MV-4-11 (cell line): ENCODE data around the gene OGFRL1.
"Not testable (repeated sequence)": the region's sequence is repeated elsewhere in the genome, so short reads cannot be mapped to it uniquely, and the experiment has no call there.

Experiments used
- DNase-seq: peaks from one replicate; lab custom pipeline; 2025; lab: John Stamatoyannopoulos, UW

OGFRL1 gene

DNA sequence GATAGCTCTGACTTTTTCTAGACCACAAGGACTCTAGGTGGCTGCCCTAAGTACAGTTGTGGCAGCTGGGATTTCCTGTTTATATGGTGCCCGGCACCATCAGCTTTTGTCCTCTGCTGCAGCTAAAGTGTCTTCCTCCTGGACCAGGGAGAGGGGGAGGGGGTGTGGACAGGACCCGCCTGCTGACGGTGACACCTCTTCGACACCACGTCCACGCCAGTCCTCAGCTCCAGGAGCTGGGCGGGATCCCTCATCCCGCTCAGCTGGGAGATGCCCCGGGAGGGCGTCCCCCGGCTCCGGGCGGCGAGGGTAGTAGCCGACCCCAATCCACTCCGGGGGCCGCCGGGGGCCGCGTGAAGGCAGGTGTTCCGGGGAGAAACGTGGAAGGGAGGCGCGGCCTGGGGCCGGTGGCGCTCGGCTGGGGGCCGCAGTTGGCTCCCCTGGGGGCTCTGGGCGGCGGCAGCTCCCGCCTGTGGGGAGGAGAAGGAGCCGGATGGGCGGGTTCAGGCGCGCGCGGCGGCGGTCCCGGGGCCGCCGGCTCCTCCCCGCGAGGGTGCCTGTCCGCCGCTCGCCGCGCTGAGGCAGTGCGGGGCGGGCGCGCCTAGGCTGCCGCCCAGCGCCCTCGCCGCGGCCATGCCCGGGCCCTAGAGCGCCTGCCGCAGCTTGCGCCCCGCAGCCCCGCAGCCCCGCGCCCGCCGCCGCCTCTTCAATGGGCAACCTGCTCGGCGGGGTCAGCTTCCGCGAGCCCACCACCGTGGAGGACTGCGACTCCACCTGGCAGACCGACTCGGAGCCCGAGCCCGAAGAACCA is at the start of gene OGFRL1:
Gene OGFRL1, plus strand, starts transcription at position 584 of the 811 bp plus-strand sequence. Its CDS starts 126 bp downstream, at position 710.
- peak; percentile 56 for DNase-seq

DNA sequence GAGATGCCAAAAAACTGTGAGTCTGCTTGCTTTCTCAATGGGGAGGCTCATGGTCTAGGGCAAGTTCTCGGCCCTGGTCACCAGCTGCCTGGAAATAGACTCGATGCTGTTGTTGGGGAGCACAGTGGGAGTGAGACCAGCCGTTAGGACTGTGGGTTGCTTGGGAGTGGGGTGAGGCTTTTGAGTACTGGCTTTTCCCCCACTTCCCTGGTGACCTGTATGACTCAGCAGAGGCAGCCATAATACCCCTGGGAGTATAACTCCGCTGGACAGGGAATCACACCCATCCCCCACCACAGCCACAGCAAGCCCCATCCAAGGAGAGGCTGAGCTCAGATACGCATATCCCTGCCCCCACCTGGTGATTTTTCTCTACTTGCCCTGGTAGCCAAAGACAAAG is 48.9 kb upstream of the OGFRL1 start:
- DNase-seq: no peak

DNA sequence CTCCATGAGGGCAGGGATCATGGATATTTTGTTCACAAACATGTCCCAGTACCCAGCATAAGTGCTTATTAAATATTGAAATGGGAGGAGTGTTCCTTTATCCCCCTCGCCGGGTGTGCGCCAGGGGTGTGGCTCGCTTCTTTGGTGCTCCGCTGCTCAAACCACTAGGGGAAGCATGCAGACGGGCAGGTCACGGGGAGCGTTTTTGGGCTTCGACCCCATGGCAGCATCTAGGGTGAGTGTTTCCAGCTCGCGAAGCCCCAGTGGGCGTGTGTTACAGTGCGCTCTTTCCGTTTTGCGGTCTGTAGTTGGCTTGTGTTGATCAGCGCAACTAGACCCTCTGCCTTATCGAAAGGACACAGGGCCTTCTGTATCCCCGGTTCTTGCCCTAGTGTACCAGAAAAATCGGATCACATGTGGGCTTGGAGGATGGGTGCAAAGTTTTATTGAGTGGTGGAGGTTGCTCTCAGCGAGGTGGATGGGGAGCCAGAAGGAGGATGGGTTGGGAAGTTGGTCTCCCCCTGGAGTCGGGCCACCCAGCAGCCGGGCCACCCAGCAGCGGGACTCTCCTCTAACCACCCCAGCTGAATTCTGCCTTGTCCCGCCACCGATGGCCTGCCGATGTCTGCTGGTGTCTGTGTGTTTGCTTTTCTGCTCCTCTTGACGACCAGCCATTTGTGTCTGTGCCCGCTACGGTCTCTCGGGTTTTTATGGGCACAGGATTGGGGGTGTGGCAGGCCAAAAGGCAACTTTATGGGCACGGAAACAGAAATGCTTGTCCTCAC is 43.2 kb upstream of the OGFRL1 start:
- no peak for DNase-seq

DNA sequence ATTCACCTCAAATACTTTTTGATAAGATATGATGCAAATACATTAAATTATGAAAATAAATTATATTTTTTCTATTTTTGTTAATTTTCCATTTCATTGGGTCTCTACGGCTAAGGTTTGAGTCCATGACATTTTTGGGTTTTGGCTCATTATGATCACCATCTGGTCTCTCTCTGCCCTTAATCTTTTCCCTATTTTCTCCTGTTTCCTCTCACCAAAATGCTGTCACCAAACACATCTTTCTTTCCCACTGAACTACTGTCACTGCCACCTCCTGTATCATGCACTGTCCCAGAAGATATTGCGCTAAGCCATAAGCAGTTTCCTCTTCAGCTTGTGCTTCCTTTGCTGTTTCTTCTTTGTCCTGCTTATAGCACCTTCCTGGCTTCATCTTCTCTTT is 42.0 kb upstream of the OGFRL1 start:
- no peak for DNase-seq

- DNase-seq: peak; percentile 98
Observed at GRCh38 chr6:71248306-71248765, 40.3 kb upstream of the OGFRL1 start.

- DNase-seq: no peak
Observed at GRCh38 chr6:71248878-71249544, 39.6 kb upstream of the OGFRL1 start.

- peak; percentile 90 for DNase-seq
Observed at GRCh38 chr6:71250099-71250602, 38.5 kb upstream of the OGFRL1 start.

DNA sequence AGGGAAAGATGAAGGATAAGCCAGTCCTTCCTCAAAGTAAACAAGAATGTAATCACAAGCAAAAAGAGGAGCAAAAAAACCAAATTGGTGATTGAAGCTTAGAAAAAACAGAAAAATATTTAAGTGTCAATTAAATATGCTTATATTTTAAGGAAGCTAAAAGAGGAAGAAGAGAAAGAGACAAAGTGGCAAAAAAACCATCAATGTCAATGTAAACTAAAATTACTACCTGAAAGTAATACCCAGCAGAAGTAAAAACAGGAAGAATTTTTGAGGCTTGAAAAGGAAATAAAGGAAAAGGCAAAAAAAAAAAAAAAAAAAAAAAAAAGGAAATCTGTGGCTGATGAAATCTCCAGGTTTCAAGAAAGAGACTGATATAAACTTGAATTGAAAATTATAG is 36.2 kb upstream of the OGFRL1 start:
- DNase-seq: peak; percentile 91

DNA sequence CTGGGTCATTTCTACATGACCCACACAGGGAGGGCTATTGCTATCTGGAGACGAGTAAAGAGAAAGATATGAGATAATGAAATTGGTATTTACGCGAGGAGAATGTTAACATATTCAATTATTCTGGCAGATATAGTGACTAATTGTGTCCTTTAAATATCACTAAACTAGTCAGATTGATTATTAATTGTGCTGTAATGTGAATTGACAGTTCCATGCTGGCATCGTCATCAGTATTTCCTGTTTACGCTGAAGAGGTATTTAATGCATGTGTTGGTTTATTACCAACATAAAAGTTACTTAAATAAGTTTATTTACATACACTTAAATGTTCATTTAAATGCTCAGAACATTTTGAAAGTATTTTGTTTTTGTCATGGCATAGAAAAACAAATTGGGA is 35.7 kb upstream of the OGFRL1 start:
- DNase-seq: no peak

- no peak for DNase-seq
Observed at GRCh38 chr6:71254323-71254722, 34.3 kb upstream of the OGFRL1 start.

DNA sequence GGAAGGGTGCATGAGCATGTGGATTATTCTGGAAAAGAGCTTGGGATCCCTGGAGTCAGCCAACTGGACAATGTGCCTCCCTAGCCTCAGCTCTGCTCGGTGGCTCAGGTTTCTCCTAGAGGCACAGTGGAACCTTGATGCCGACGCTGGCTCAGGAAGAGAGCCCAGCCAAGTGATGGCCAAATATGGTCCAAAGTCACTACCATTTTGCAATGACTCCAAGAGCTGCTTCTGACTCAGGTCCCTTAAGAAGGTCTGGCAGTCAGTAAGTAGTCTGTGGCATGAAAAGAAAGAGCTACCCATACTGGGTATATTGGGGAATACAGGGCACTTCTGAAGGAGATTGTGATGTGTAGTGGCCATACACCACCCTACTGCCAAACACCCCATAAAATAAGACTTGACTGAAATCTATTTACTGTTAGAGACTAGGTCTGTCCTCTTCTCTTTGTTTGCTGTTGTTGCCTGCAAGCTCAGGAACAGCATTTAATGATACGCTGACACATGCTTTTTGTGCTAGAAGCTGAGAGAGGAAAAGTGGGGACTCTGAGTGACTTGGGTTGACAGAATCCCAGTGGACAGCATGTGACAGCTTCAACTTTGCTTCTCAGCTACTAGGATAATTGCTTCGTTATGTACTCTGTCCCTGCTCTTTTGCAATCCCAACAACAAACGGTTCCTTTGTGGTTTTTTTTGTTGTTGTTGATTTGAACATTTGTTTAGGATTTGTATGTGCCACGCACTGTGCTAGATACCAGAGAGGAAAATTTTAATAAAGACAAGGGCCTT is 30.3 kb upstream of the OGFRL1 start:
- peak; percentile 62 for DNase-seq

DNA sequence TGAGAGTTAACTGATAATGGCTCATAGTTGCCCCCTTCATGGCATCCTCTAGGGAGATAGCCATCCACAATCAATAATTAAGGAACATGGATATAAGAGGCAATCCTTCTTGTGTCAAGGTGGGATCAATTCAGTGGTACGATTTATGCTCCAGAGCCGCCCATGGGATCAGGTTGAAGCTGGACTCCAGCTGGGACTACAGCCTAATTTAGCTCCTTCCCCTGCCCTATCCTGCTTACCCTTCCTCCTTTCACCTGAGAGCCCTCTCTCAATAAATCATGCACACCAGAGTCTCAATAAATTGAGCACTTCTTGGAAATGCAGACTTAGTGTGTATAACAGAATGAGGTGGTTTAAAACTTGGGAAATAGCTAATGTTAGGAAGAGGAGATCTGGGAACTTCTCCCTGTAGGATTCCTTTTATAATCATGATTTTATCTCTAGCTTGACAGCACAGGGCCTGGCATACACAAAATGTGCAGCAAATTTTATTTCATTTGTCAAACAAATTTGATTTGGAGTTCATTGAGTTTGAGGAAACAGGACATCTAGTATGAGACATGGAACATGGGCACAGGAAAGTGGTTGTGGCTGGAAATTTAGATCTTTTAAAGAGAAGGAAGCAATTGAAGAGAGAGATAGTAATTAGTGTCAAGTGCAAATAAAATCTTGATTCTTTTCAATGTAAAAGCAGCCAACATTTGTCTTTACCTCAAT is 28.6 kb upstream of the OGFRL1 start:
- no peak for DNase-seq

DNA sequence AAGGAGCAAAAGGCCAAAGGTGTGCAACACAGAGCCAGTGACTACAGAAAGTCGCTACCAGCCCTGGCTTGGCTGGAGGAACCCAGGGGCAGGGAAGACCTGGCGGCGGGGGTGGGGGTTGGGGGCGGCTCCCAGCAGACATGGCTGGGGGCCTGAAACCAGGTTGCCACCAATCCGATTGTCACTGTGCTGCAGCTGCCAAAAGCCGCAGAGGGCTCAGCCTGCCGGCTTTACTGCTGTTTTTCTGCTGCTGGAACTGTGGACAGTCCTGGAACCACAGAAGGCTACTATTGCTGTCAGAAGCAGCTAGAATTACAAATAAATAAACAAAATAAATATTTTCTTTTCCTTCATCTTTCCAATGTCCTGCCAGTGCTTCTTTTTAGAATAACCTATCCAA is 25.7 kb upstream of the OGFRL1 start:
- no peak for DNase-seq

- not testable (repeated sequence) for DNase-seq
Observed at GRCh38 chr6:71266392-71266791, 22.2 kb upstream of the OGFRL1 start.

GRCh38 chr6:71268735-71269437 is 19.7 kb upstream of the OGFRL1 start:
- no peak for DNase-seq

DNA sequence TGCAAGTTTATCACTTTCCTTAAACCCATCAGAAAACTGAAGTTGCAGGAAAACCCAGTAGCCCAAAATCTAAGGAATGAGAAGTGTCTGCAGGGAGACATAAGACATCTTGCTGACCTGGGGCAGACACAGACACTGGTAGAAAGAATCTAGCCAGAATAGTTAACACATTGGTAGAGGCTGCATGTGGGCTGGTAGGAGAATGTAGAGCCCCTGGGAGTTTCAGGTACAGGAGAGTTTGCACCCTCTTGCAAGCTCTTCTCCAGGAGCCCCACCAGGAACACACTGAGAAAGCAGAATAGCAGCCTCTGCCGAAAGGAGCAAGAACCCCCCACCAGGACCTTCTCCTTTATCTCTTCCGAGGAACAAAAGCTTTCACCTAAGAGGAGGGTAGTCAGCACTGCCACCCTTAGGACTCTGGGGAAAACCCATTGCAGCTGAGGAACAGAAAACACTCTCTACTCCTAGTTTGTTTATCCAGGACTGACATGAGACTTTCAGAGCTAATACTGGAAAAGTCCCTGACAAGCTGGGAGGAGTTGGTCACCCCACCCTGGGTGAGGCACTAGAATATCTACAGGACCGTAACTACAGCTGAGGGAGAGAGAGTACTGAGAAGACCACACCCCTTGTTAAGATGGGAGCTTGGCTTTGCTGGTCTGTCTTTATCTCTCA is 10.5 kb upstream of the OGFRL1 start:
- no peak for DNase-seq

- no peak for DNase-seq
Observed at GRCh38 chr6:71279321-71279720, 9.3 kb upstream of the OGFRL1 start.

- DNase-seq: no peak
Observed at GRCh38 chr6:71279740-71280139, 8.9 kb upstream of the OGFRL1 start.

GRCh38 chr6:71280701-71281100 is 7.9 kb upstream of the OGFRL1 start:
- DNase-seq: no peak

DNA sequence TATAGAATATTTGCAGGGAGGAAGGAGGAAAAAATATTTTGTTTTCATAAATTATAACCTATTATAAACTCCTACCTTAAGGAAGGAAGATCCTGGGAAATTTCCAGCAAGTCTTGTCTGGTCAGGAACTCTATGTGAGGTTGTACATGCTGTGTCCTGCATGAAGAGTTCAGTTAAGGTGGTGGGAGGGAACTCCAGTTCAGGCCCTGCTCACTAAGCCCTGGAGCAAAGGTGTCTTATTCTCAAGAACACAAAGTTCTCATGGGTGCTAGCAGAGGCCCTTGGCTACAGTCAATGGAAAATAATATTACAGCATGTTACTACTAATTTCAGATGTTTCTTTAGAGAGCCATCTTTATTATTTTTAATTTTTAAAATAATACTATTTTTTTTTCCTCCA is 3.8 kb upstream of the OGFRL1 start:
- DNase-seq: no peak
